Measurements from ENCODE around the gene RBBP6.
"Not testable (repeated sequence)": the region's sequence is repeated elsewhere in the genome, so short reads cannot be mapped to it uniquely, and the experiment has no call there.

RBBP6 gene

GRCh38 chr16:24571096-24571495 lies 31.7 kb downstream of the RBBP6 start:
- DNase-seq: no peak

DNA sequence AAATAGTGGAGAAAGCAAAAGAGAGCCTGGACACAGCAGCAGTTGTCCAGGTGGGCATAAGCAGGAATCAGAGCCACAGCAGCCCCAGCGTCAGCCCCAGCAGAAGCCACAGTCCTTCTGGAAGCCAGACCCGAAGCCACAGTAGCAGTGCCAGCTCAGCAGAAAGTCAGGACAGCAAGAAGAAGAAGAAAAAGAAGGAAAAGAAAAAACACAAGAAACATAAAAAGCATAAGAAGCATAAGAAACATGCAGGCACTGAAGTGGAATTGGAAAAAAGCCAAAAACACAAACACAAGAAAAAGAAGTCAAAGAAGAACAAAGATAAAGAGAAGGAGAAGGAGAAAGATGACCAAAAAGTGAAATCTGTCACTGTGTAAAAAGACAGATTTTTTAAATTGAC lies 32.7 kb downstream of the RBBP6 start:
- DNase-seq: no peak

- DNase-seq: no peak
Observed at GRCh38 chr16:24573141-24573540, 33.8 kb downstream of the RBBP6 start.

GRCh38 chr16:24574515-24575485 lies 35.4 kb downstream of the RBBP6 start:
- not testable (repeated sequence) for DNase-seq

DNA sequence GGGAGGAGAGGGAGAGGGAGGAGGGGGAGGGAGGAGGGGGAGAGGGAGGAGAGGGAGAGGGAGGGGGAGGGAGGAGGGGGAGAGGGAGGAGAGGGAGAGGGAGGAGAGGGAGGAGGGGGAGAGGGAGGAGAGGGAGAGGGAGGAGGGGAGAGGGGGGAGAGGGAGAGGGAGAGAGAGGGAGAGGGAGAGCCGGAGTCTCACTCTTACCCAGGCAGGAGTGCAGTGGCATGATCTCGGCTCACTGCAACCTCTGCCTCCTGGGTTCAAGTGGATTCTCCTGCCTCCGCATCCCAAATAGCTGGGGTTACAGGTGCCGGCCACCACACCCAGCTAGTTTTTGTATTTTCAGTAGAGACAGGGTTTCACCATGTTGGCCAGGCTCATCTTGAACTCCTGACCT lies 36.4 kb downstream of the RBBP6 start:
- DNase-seq: not testable (repeated sequence)

DNA sequence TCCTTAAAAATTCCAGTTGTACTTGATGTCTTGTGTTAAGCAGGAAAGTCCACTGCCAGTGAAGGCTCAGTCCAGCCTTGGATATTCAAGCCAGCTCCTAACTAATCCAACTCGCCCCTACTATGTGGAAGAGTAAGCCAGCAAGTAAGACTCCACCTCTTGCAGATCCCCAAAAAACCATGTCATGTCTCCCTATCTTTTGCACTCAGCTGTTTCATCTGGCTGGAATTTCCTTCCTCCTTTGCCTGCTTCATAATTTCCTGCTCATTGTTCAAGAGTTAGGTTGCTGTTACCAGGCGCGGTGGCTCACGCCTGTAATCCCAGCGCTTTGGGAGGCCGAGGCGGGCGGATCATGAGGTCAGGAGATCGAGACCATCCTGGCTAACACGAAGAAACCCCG lies 37.8 kb downstream of the RBBP6 start:
- no peak for DNase-seq

DNA sequence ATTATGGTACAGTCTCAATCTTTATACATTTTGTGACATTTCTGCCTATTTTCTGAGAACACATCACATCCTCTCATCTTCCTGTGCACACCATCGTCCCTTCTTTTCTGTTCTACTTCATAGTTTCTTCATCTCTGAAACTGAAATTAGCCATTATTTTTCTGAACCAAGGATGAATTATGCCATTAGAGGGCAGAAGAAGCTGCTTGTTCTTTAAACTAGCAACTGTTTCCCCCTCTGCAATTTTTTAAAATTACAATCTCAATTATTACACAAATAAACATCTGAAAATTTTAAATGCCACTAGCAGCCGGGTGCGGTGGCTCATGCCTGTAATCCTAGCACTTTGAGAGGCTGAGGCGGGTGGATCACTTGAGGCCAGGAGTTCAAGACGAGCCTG lies 41.3 kb downstream of the RBBP6 start:
- no peak for DNase-seq

GRCh38 chr16:24583494-24583893 lies 44.1 kb downstream of the RBBP6 start:
- DNase-seq: no peak

DNA sequence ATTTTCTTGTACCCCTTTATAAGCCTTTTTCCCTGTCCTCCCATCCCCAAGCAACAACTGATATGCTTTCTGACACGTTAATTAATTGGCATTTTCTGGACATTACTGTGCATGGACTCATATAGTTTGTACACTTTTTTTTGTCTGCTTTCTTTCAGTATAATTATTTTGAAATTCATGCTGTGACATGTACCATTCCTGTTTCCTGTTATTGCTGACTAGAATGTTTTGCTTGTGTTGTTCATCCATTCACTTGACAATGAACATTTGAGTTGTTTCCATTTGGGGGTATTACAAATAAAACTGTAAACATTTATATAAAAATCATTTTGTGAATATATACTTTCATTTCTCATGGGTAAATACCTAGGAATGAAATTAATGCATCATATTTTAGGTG lies 50.6 kb downstream of the RBBP6 start:
- DNase-seq: no peak

GRCh38 chr16:24598777-24599437 lies 59.5 kb downstream of the RBBP6 start:
- no peak for DNase-seq

DNA sequence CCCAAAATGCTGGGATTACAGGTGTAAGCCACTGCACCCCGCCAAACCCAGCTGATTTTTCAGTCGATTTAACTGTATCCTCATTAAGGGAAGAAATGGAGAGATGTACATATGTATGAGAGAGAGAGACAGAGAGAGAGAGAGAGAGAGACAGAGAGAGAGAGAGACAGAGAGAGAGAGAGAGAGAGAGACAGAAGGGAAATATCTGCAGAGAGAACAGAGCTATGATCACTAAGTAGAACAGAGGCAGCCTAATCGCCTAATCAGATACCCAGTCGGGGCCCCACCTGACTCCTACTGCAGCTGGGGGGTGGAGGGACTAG lies 70.0 kb downstream of the RBBP6 start:
- DNase-seq: no peak

DNA sequence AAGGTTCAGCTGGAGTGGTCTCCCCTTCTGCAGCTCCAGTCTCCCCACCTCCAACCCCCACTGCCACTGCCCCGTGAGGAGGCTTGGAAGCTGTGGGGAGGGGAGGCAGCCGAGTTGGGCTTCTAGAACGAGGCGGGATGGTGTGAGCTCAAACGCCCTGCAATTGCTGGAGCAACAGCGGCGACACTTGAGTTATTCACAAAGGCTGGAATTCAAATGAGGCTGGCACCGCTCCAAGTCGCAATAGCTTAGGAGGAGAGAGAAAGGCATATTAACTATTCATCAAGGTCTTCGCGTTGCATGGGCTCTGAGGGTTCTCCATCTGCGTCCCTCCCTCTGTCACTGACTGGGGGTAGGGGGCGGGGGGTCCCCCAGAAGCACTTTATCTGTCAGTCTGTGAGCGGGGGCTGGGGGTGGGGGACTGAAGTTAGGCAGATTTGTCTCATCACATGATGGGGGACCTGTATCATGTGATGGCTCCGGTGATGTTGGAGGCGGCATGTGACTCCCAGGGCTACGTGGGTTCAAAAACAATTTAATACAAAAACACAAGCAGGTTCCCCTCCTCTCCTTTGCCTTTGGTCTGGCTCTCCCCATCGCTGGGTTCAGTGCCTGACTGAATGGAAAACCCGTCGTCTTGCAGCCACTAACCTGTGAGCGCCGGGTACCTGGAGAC lies 70.5 kb downstream of the RBBP6 start:
- peak; percentile 90 for DNase-seq

- DNase-seq: peak; percentile 60
Observed at GRCh38 chr16:24610416-24610755, 71.0 kb downstream of the RBBP6 start.

GRCh38 chr16:24611310-24611709 lies 71.9 kb downstream of the RBBP6 start:
- no peak for DNase-seq

GRCh38 chr16:24612656-24613055 lies 73.3 kb downstream of the RBBP6 start:
- DNase-seq: no peak

DNA sequence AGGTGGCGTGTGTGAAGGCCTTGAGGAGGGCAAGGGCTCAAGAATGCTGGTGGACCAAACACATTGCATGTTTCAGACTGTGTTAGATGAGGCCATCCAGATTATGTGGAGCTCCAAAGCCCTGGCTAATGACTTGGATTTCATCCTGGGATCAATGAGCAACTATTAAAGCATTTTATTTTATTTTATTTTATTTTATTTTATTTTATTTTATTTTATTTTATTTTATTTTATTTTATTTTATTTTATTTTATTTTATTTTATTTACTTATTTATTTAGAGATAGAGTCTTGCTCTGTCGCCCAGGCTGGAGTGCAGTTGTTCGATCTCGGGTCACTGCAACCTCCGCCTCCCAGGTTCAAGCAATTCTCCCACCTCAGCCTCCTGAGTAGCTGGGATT lies 73.9 kb downstream of the RBBP6 start:
- not testable (repeated sequence) for DNase-seq

DNA sequence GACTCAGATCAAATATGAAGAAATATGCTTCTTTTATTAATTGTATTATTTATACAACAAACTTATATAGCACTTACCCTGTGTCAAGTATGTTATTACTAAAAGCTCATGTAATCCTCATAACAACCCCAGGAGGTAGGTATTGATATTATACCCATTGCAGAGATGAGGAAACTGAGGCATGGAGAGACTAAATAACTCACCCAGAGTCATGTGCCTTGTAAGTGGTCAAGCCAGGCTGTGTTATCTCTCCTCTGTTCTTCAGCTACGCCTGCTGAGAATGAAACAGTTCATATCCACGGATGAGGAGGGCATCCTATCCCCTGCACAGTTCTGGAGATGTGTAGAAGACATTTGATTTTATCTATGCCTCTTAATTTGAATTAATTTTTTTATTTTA lies 78.1 kb downstream of the RBBP6 start:
- no peak for DNase-seq
